GM10248 (cell line): ENCODE data around the gene CAMTA1.

Experiments
- CTCF ChIA-PET: fragments of 300-600 bp; sonication (Branson Sonifier 250); formaldehyde crosslinking; extraction: SDS; loops from one replicate; lab custom pipeline; 2021; ENCODE audit warnings: antibody characterized with exemption; lab: Yijun Ruan, JAX
- POLR2A ChIA-PET: fragments of 350-650 bp; sonication (Branson Sonifier 250); formaldehyde crosslinking; extraction: SDS; loops from one replicate; lab custom pipeline; 2020; ENCODE audit warnings: antibody characterized with exemption; lab: Yijun Ruan, JAX
- DNase-seq: peaks from one replicate; pipeline ENCODE4 v3.0.0; 2012; ENCODE audit errors: extremely low spot score
- TF ChIP-seq, protein P1 (sequence below): IDR thresholded peaks from 2 replicates; pipeline ENCODE4 v1.5.1; 2012; ENCODE audit warnings: mild to moderate bottlenecking, low read depth; ENCODE audit errors: extremely low read depth, missing control alignments, control extremely low read depth

CAMTA1 gene

DNA sequence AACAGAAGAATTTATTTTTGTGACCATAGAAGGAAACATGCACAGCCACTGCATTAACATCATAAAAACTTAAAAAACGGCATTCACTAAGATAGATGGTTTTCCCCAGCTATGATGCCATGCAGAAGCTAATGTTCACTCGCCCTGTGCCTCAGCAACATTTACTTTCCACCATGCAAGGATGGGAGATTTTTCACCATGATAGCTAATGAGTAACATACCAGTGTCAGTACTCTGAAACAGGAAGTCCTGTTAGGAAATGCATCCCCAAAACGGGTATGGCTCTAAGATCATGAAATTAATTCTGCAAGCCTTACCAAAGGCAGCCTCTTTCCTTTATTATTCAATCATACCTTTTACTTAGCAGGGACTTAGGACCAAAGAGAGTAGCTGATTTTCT, 968.4 kb downstream of the CAMTA1 start:
- ChIA-PET CTCF (interaction anchor here (1.0 to 9.3 kb wide), 25 partner anchors 10 to 258 kb away, joined by 3 to 296 read pairs (median 5); partner anchors contain the start of gene VAMP3), POLR2A (no interaction called here)
- no peak for DNase-seq
- TF ChIP-seq, protein P1, sequence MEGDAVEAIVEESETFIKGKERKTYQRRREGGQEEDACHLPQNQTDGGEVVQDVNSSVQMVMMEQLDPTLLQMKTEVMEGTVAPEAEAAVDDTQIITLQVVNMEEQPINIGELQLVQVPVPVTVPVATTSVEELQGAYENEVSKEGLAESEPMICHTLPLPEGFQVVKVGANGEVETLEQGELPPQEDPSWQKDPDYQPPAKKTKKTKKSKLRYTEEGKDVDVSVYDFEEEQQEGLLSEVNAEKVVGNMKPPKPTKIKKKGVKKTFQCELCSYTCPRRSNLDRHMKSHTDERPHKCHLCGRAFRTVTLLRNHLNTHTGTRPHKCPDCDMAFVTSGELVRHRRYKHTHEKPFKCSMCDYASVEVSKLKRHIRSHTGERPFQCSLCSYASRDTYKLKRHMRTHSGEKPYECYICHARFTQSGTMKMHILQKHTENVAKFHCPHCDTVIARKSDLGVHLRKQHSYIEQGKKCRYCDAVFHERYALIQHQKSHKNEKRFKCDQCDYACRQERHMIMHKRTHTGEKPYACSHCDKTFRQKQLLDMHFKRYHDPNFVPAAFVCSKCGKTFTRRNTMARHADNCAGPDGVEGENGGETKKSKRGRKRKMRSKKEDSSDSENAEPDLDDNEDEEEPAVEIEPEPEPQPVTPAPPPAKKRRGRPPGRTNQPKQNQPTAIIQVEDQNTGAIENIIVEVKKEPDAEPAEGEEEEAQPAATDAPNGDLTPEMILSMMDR: no peak

DNA sequence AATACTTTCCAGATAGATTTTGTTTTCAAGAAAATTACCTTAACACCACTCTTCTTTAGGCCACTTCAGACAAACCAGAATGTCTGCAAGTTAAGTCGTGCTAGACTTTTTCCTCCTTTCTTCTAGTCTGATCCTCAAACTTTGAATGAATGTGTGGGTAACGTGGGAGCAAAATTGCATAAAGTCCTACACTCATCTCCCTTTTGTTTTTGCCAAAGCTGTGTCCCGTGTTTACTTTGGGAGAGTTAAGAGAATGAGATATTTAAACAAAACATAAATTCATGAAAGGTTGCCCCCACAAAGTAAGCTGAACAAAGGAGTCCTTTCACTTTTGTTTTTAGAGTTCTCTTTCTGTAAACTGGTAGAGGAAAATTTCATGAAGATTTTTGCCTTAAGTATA, 969.0 kb downstream of the CAMTA1 start:
- TF ChIP-seq, protein P1: no peak
- ChIA-PET CTCF (interaction anchor here (1.5 to 9.3 kb wide), 7 partner anchors 9 to 102 kb away, joined by 4 to 296 read pairs (median 10); no protein-coding TSS in a partner anchor), POLR2A (no interaction called here)
- no peak for DNase-seq

GRCh38 chr1:7755448-7755847, 970.2 kb downstream of the CAMTA1 start:
- POLR2A ChIA-PET: no interaction called here

GRCh38 chr1:7760245-7760644, 975.0 kb downstream of the CAMTA1 start:
- POLR2A ChIA-PET: no interaction called here
- CTCF ChIA-PET: interaction anchor here (5.2 to 7.2 kb wide), 2 partner anchors 9 to 92 kb away, joined by 24 to 74 read pairs; no protein-coding TSS in a partner anchor
- DNase-seq: no peak
- TF ChIP-seq, protein P1: no peak

More at GRCh38 chr1:7755448-7755847, 970.2 kb downstream of the CAMTA1 start:
- TF ChIP-seq, protein P1: peak; percentile 28
- CTCF ChIA-PET: interaction anchor here (1.0 to 9.3 kb wide), 3 partner anchors 9 to 87 kb away, joined by 5 to 296 read pairs (median 31); no protein-coding TSS in a partner anchor
- DNase-seq: no peak

- ChIA-PET POLR2A (no interaction called here), CTCF (interaction anchor here (5.2 to 7.2 kb wide), 2 partner anchors 9 to 93 kb away, joined by 24 to 74 read pairs; no protein-coding TSS in a partner anchor)
- DNase-seq: no peak
- TF ChIP-seq, protein P1: no peak
Measured at GRCh38 chr1:7761103-7761502, 975.8 kb downstream of the CAMTA1 start.

- TF ChIP-seq, protein P1: no peak
- ChIA-PET POLR2A (no interaction called here), CTCF (interaction anchor here (1.0 to 7.2 kb wide), 5 partner anchors 14 to 119 kb away, joined by 3 to 74 read pairs (median 4); no protein-coding TSS in a partner anchor)
- DNase-seq: no peak
Measured at GRCh38 chr1:7767176-7767575, 981.9 kb downstream of the CAMTA1 start.
